IMR-90 (cell line): ENCODE measurements around the gene DDAH2. TPM values are rescaled to one million over a fixed set of nuclear protein-coding genes. Genes with fewer than 3 reads are reported as not detected.
A peak's percentile ranks its signal among the peaks of the same experiment; 100 is the strongest.

Experiments
- ATAC-seq: fragments of 200-7000 bp; cut with Tn5 transposase; 2 replicates; pipeline ENCODE4 v1.9.1; 2020; ENCODE audit warnings: low read depth, mild to moderate bottlenecking, moderate library complexity
- BruUV-seq: library from RNA; stranded (reverse); fragments of 400-500 nt; replicated peaks from 2 replicates; lab custom pipeline; 2021; lab: Mats Ljungman, UMichigan
- CTCF ChIA-PET: fragments of 300-600 bp; formaldehyde crosslinking; extraction: SDS; loops from one replicate; lab custom pipeline; 2021; ENCODE audit warnings: antibody characterized with exemption; lab: Yijun Ruan, JAX
- POLR2A ChIA-PET: fragments of 300-600 bp; sonication (Branson Sonifier 250); formaldehyde crosslinking; loops from one replicate; lab custom pipeline; 2022; ENCODE audit warnings: antibody characterized with exemption; ENCODE audit not compliant: unreplicated experiment; lab: Charles Lee
- DNase-seq: peaks from one replicate; pipeline ENCODE4 v3.0.0; 2013
- H2AFZ ChIP-seq: replicated peaks from 2 replicates; pipeline ENCODE3; 2013; ENCODE audit warnings: low read length, mild to moderate bottlenecking; ENCODE audit not compliant: poor library complexity
- H2AK5ac ChIP-seq: 2 replicates; pipeline ENCODE4 v1.6.1; 2013; ENCODE audit warnings: low read depth, low read length, inconsistent platforms
- H2AK9ac ChIP-seq: replicated peaks from 2 replicates; pipeline ENCODE3; 2013; ENCODE audit warnings: mild to moderate bottlenecking, low read depth, low read length, moderate library complexity; ENCODE audit not compliant: poor library complexity
- H2BK120ac ChIP-seq: 2 replicates; pipeline ENCODE4 v1.6.1; 2013; ENCODE audit warnings: low read depth, low read length, inconsistent platforms
- H2BK15ac ChIP-seq: 3 replicates; pipeline ENCODE4 v1.6.1; 2013; ENCODE audit warnings: low read depth, low read length, inconsistent platforms
- H2BK20ac ChIP-seq: 2 replicates; pipeline ENCODE4 v1.6.1; 2013; ENCODE audit warnings: low read depth, mild to moderate bottlenecking, inconsistent platforms, low read length, moderate library complexity
- H2BK5ac ChIP-seq: 2 replicates; pipeline ENCODE4 v1.6.1; 2013; ENCODE audit warnings: mild to moderate bottlenecking, low read depth, low read length, inconsistent platforms; ENCODE audit not compliant: poor library complexity, severe bottlenecking
- H3K14ac ChIP-seq: replicated peaks from 2 replicates; pipeline ENCODE4 v1.6.1; 2013; ENCODE audit warnings: low read depth, low read length, inconsistent platforms
- H3K18ac ChIP-seq: 2 replicates; pipeline ENCODE4 v1.6.1; 2013; ENCODE audit warnings: low read depth, low read length, control low read depth
- H3K23ac ChIP-seq: 2 replicates; pipeline ENCODE4 v1.6.1; 2013; ENCODE audit warnings: low read depth, low read length, inconsistent platforms
- H3K27ac ChIP-seq: 2 replicates; pipeline ENCODE4 v1.5.1; 2013; ENCODE audit warnings: mild to moderate bottlenecking, control low read depth, low read length; ENCODE audit not compliant: insufficient read depth
- H3K27me3 ChIP-seq: 2 replicates; pipeline ENCODE4 v1.6.1; 2013; ENCODE audit warnings: low read length; ENCODE audit not compliant: control insufficient read depth, insufficient read depth
- H3K36me3 ChIP-seq: 2 replicates; pipeline ENCODE4 v1.6.1; 2013; ENCODE audit warnings: low read length, mixed read lengths; ENCODE audit not compliant: control insufficient read depth, insufficient read depth
- H3K4ac ChIP-seq: 2 replicates; pipeline ENCODE4 v1.6.1; 2013; ENCODE audit warnings: low read depth, low read length, inconsistent platforms
- H3K4me1 ChIP-seq: 2 replicates; pipeline ENCODE4 v1.6.1; 2013; ENCODE audit warnings: low read length, mixed read lengths; ENCODE audit not compliant: control insufficient read depth, insufficient read depth
- H3K4me2 ChIP-seq: 2 replicates; pipeline ENCODE4 v1.6.1; 2013; ENCODE audit warnings: low read depth, mild to moderate bottlenecking, control low read depth, low read length, moderate library complexity
- H3K4me3 ChIP-seq: 2 replicates; pipeline ENCODE4 v1.5.1; 2013; ENCODE audit warnings: low read depth, mild to moderate bottlenecking, control low read depth, low read length, moderate library complexity; ENCODE audit not compliant: insufficient read depth
- H3K56ac ChIP-seq: 2 replicates; pipeline ENCODE4 v1.6.1; 2013; ENCODE audit warnings: low read length, inconsistent platforms; ENCODE audit not compliant: insufficient read depth; ENCODE audit errors: extremely low read depth
- H3K79me1 ChIP-seq, 2 experiments: 2 replicates each; pipeline ENCODE4 v1.6.1; 2013; ENCODE audit warnings: low read length in 2 of 2, inconsistent platforms in 1 of 2, low read depth in 1 of 2
- H3K9ac ChIP-seq: 2 replicates; pipeline ENCODE4 v1.6.1; 2013; ENCODE audit warnings: low read depth, low read length, control low read depth
- H3K9me1 ChIP-seq: 2 replicates; pipeline ENCODE4 v1.6.1; 2013; ENCODE audit warnings: low read length, inconsistent platforms; ENCODE audit not compliant: insufficient read depth
- H3K9me3 ChIP-seq: 2 replicates; pipeline ENCODE4 v1.6.1; 2013; ENCODE audit warnings: low read length; ENCODE audit not compliant: control insufficient read depth, insufficient read depth
- H4K20me1 ChIP-seq: 2 replicates; pipeline ENCODE4 v1.6.1; 2013; ENCODE audit warnings: low read length, inconsistent platforms; ENCODE audit not compliant: insufficient read depth
- H4K5ac ChIP-seq: 2 replicates; pipeline ENCODE4 v1.6.1; 2013; ENCODE audit warnings: mild to moderate bottlenecking, low read depth, low read length, control low read depth
- H4K8ac ChIP-seq, 2 experiments: 2 replicates each; pipeline ENCODE4 v1.6.1; 2013; ENCODE audit warnings: low read depth in 2 of 2, low read length in 2 of 2, control low read depth in 1 of 2, inconsistent platforms in 1 of 2
- H4K91ac ChIP-seq: 2 replicates; pipeline ENCODE4 v1.6.1; 2013; ENCODE audit warnings: low read depth, low read length, inconsistent platforms; ENCODE audit not compliant: insufficient read depth
- BHLHE40 ChIP-seq: fragments of 150-350 bp; IDR thresholded peaks from 2 replicates; pipeline ENCODE4 v1.6.1; 2016; ENCODE audit warnings: mild to moderate bottlenecking, low read depth, low read length
- CEBPB ChIP-seq: IDR thresholded peaks from 2 replicates; pipeline ENCODE4 v1.6.1; 2012; ENCODE audit warnings: low read depth, low read length, improper control_type of control experiment
- CHD1 ChIP-seq: IDR thresholded peaks from 2 replicates; pipeline ENCODE4 v1.6.1; 2012; ENCODE audit warnings: low read depth, low read length, improper control_type of control experiment
- CTCF ChIP-seq: conservative IDR thresholded peaks from 2 replicates; pipeline ENCODE4 v1.5.1; 2012; ENCODE audit warnings: mild to moderate bottlenecking, low read depth, low read length, improper control_type of control experiment
- MAFK ChIP-seq: IDR thresholded peaks from 2 replicates; pipeline ENCODE4 v1.6.1; 2012; ENCODE audit warnings: low read depth, low read length, improper control_type of control experiment
- MAZ ChIP-seq: IDR thresholded peaks from 2 replicates; pipeline ENCODE4 v1.6.1; 2012; ENCODE audit warnings: low read depth, mild to moderate bottlenecking, low read length, improper control_type of control experiment, moderate library complexity, borderline replicate concordance
- MXI1 ChIP-seq: IDR thresholded peaks from 2 replicates; pipeline ENCODE4 v1.6.1; 2012; ENCODE audit warnings: low read depth, mild to moderate bottlenecking, low read length, moderate library complexity, borderline replicate concordance
- NFE2L2 ChIP-seq: fragments of 150-350 bp; IDR thresholded peaks from 2 replicates; pipeline ENCODE4 v1.6.1; 2016; ENCODE audit warnings: low read depth, mild to moderate bottlenecking, low read length
- POLR2A ChIP-seq: IDR thresholded peaks from 2 replicates; pipeline ENCODE4 v1.6.1; 2012; ENCODE audit warnings: mild to moderate bottlenecking, low read depth, low read length
- RAD21 ChIP-seq: IDR thresholded peaks from 2 replicates; pipeline ENCODE4 v1.6.1; 2012; ENCODE audit warnings: low read length, improper control_type of control experiment
- RCOR1 ChIP-seq: IDR thresholded peaks from 2 replicates; pipeline ENCODE4 v1.6.1; 2012; ENCODE audit warnings: mild to moderate bottlenecking, low read length, improper control_type of control experiment; ENCODE audit not compliant: insufficient replicate concordance
- RFX5 ChIP-seq: IDR thresholded peaks from 2 replicates; pipeline ENCODE4 v1.8.0; 2012; ENCODE audit warnings: low read depth, mild to moderate bottlenecking, low read length, moderate library complexity
- SMC3 ChIP-seq: fragments of 150-350 bp; IDR thresholded peaks from 2 replicates; pipeline ENCODE4 v1.6.1; 2016; ENCODE audit warnings: low read depth, mild to moderate bottlenecking, antibody characterized with exemption, low read length, moderate library complexity
- WGBS, 2 experiments: methylation state at CpG; one replicate each; pipeline versions ENCODE4 v1.1.5 to v1.1.7; 2013; ENCODE audit warnings: missing lambda C conversion rate in 2 of 2; ENCODE audit not compliant: insufficient read length in 1 of 2; ENCODE audit errors: extremely low coverage in 2 of 2; 5-methylcytosine and 5-hydroxymethylcytosine counted together
- dilution Hi-C: fragments of 300-500 bp; cut with HindIII; formaldehyde crosslinking; loops from one replicate; pipeline ENCODE4 v1.14.3; 2018; ENCODE audit warnings: low sequenced_read_pairs; ENCODE audit not compliant: unreplicated experiment
- in situ Hi-C: fragments of 300-500 bp; cut with MboI; formaldehyde crosslinking; loops from 3 replicates; pipeline ENCODE4 v1.14.3; 2019; ENCODE audit warnings: low sequenced_read_pairs, inconsistent platforms, mixed read lengths
- intact Hi-C: fragments of 100-400 bp; cut with micrococcal nuclease; formaldehyde crosslinking; loops from 2 replicates; pipeline ENCODE4 v1.10.0; 2022
- polyA plus RNA-seq, 3 experiments: library from polyadenylated mRNA; depleted of rRNA; stranded (reverse); fragments of >200 nt; gene quantifications; 2 replicates each; pipeline ENCODE4 v1.2.3, GENCODE V29; 2012; ENCODE audit warnings: low replicate concordance in 1 of 3
- total RNA-seq: library from RNA; depleted of rRNA; stranded (reverse); fragments of >200 nt; gene quantifications from 2 replicates; pipeline ENCODE4 v1.2.3, GENCODE V29; 2012
- TF ChIP-seq, protein P1 (sequence below): fragments of 150-350 bp; IDR thresholded peaks from 2 replicates; pipeline ENCODE4 v1.6.1; 2017; ENCODE audit warnings: mild to moderate bottlenecking, antibody characterized with exemption, low read length, low read depth
- TF ChIP-seq, protein P2 (sequence below): fragments of 150-350 bp; IDR thresholded peaks from 2 replicates; pipeline ENCODE4 v1.6.1; 2016; ENCODE audit warnings: low read depth, mild to moderate bottlenecking, low read length, moderate library complexity, borderline replicate concordance

Gene DDAH2
- total and polyA plus RNA-seq, 2 of the 4 experiments (the other 2 are of a cell fraction), result 40.7 to 57.9 TPM

DNA sequence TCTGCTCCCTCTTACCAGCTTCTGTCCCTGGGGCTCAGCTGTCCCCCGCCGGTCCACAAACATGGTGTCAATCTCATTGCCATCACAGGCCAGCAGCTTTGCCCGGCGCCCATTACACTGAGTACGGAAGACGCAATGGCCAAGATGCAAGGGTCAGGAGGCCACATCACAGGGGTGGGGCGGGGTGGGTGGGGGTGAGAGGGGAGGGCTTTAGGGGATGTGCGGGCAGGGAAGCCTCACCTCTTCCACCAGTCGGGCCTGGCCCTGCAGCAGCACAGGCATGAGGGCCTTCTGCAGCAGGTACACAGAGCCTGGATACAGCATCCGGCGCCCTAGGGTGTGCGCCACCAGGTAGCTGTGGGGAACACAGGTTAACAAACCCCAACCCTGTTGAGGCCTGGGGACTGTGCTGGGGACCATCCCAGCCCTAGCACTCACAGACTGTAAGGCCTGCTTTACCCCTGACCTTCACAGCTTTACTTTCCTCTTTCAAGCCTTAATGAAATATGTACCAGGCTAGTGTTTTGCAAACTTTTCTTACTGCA lies 37.5 kb downstream of the DDAH2 start:
- H2AK9ac ChIP-seq, result peak overlapping the region; percentile 37
- dilution Hi-C loops (no loop called here), intact Hi-C loops (no loop called here), in situ Hi-C loops (no loop called here)
- no peak overlapping the region for H2AFZ ChIP-seq
- H3K56ac ChIP-seq, result no peak overlapping the region
- no peak overlapping the region for H2BK20ac ChIP-seq
- H4K91ac ChIP-seq, result no peak overlapping the region
- H4K20me1 ChIP-seq, result no peaks in the 10 kb centered on the region
- no peak overlapping the region for H2BK15ac ChIP-seq
- no peak overlapping the region for H4K5ac ChIP-seq
- ChIA-PET POLR2A (no interaction called here), CTCF (no interaction called here)
- no peak overlapping the region for H2AK5ac ChIP-seq
- peaks cover 75% of the 10 kb centered on the region for H3K36me3 ChIP-seq
- ATAC-seq, result no peak
- H3K14ac ChIP-seq, result no peak overlapping the region
- no peak overlapping the region for H4K8ac ChIP-seq
- H3K18ac ChIP-seq, result no peak overlapping the region
- H2BK5ac ChIP-seq, result no peak overlapping the region
- H3K4me1 ChIP-seq, result no peaks in the 10 kb centered on the region
- H3K4me3 ChIP-seq, result no peak overlapping the region
- no peak for TF ChIP-seq SMC3
- TF ChIP-seq RCOR1, result no peak
- no peak for TF ChIP-seq CEBPB
- TF ChIP-seq MXI1, result no peak
- no peak for TF ChIP-seq RAD21
- TF ChIP-seq RFX5, result no peak
- no peak for TF ChIP-seq BHLHE40
- TF ChIP-seq, protein P1, sequence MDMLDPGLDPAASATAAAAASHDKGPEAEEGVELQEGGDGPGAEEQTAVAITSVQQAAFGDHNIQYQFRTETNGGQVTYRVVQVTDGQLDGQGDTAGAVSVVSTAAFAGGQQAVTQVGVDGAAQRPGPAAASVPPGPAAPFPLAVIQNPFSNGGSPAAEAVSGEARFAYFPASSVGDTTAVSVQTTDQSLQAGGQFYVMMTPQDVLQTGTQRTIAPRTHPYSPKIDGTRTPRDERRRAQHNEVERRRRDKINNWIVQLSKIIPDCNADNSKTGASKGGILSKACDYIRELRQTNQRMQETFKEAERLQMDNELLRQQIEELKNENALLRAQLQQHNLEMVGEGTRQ, result no peak
- TF ChIP-seq NFE2L2, result no peak
- no peak for TF ChIP-seq CHD1
- TF ChIP-seq MAFK, result no peak
- TF ChIP-seq CTCF, result no peak
- TF ChIP-seq MAZ, result no peak
- TF ChIP-seq, protein P2, sequence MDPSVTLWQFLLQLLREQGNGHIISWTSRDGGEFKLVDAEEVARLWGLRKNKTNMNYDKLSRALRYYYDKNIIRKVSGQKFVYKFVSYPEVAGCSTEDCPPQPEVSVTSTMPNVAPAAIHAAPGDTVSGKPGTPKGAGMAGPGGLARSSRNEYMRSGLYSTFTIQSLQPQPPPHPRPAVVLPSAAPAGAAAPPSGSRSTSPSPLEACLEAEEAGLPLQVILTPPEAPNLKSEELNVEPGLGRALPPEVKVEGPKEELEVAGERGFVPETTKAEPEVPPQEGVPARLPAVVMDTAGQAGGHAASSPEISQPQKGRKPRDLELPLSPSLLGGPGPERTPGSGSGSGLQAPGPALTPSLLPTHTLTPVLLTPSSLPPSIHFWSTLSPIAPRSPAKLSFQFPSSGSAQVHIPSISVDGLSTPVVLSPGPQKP, result no peak
- TF ChIP-seq POLR2A, result no peak
- no peaks in the 10 kb centered on the region for H3K9me3 ChIP-seq
- no peaks in the 10 kb centered on the region for H3K9me1 ChIP-seq
- H2BK120ac ChIP-seq, result no peak overlapping the region
- H3K27me3 ChIP-seq, result no peaks in the 10 kb centered on the region
- no peak overlapping the region for H3K9ac ChIP-seq
- H3K4ac ChIP-seq, result no peak overlapping the region
- no peak overlapping the region for H3K23ac ChIP-seq
- BruUV-seq, result no TSS peak
- DNase-seq, result no peak
- H3K79me1 ChIP-seq, result peaks cover 4 to 8% of the 10 kb centered on the region in 2 experiments; a peak in 2 of 4 replicates
- WGBS, 2 experiments, result 100% methylated on average over 1 of the region's 12 CpGs; no CpG with 5 or more reads in 1 of the 2 experiments
- no peak overlapping the region for H3K4me2 ChIP-seq
- no peak overlapping the region for H3K27ac ChIP-seq
